GM19468 (cell line): ENCODE measurements around the gene IMMP2L.

Experiments
- ATAC-seq: cut with Tn5 transposase; IDR thresholded peaks from one replicate; pipeline ENCODE4 v1.9.1; 2021; ENCODE audit warnings: mild to moderate bottlenecking, moderate library complexity, moderate number of reproducible peaks; ENCODE audit not compliant: unreplicated experiment; ENCODE audit errors: extremely low read depth

Gene IMMP2L

GRCh38 chr7:111238886-111239285 lies 323.4 kb downstream of the IMMP2L start:
- no peak for ATAC-seq

DNA sequence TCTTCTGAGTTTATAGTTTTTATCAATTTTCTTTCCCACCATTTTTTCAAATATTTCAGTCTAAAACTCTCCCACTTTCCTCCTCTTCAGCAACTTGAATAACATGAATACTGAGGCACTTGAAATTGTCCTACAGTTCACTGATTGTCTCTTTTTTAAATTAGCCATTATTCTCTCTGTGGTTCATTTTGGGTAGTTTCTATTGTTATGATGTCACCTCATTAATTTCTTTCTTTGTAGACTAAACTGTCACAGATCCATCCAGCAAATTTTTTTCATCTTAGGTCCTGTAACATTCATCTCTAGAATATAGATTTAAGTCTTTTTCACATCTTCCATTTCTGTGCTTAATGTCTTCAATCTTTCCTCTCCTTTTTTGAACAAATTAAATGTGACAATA lies 326.6 kb downstream of the IMMP2L start:
- ATAC-seq, result no peak

DNA sequence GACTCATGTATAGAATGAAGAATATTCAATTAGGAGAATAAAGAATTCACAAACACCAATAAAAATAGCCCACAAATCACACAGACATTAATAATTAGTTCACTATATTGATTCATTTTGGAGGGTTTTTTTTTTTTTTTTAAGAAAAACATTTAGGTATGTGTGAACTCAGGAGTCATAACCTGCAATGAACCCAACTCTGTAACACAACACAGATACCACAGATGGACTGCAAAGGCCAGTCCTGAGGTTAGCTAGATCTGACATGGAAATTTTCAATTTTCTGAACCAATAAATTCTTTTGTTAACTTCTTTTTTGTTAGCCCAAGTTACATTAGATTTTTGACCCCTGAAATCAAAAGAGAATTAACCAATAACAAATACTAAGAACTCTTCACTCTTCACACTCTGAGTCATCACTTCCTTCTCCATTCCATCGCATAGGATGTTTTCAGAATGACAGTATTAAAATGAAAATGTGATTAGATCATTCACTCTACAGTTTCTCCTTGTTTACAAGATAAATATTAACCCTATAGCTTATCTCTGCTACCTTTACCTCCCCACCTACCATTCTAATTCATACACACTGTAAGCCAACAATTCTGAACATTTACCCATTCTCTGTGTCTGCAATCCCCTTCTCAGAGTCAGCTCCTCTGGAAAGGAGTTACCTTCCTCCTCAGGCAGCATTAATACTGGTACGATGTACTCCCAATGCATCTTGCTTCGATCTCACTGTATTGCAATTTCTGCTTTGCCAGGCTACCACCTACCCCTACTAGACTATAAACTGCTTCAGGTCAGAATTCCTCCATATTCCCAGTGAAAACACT lies 329.8 kb downstream of the IMMP2L start:
- peak; percentile 77 for ATAC-seq

DNA sequence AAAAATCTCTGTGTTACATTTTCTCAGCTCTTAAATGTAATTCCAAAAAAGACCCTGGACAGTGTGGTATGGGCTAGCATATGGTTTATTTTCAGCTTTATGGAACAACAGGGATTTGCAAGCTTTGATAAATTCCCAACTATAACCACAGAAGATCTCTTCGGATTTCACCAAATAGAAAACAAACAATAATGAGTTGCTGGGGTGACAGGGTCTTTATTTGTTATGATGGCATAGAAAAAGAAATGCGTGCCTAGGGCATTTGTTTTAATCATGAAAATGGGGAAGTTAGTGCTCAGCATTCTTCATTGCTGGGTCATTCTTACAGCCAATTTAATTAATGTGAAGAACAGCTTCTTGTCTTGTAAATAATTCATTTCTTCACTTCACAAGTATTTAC lies 332.4 kb downstream of the IMMP2L start:
- ATAC-seq, result no peak

GRCh38 chr7:111229181-111229740 lies 333.0 kb downstream of the IMMP2L start:
- no peak for ATAC-seq

DNA sequence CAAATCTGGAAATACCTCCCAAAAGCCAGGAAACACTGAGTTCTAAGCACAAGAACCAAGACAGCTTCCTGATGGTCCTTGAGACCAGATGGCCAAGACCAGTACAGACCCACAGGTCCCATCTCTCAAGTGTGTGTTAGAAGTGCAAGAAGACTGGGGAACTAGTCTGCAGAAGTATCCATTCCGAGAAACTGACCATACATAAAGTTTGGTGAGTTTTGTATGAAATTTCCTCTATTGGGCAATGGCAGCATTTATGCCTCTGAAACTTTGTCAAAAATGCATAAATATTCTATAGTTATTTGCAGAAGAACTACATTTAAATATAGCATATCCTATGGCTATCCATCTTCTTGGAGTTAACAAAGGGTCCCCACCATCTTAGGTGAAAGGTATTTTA lies 333.9 kb downstream of the IMMP2L start:
- no peak for ATAC-seq

- ATAC-seq, result no peak
These were observed 335.5 kb downstream of the IMMP2L start for GRCh38 chr7:111226800-111227199.

- ATAC-seq, result no peak
These were observed 337.7 kb downstream of the IMMP2L start for GRCh38 chr7:111224354-111225231.

DNA sequence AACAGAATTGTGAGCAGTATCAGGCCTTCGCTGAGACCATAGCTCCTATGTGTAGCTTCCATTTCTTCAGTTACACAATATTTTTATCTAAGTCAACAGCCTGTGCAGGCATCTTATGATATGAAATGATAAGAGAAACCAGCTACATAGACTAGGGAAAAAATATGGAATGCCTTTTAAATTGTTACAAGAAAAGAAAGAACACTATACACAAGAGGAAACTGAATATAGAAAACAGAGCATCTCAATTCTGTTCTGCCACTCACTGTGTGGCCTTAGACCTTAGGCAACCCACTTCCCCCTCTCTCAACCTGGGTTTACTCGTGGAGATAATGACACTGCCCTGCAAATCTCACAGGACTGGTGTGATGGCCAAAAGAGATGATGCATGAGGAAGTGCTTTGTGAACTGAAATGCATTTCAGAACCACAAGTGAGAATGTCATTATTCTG lies 338.5 kb downstream of the IMMP2L start:
- no peak for ATAC-seq

GRCh38 chr7:111215550-111215949 lies 346.7 kb downstream of the IMMP2L start:
- ATAC-seq, result no peak

DNA sequence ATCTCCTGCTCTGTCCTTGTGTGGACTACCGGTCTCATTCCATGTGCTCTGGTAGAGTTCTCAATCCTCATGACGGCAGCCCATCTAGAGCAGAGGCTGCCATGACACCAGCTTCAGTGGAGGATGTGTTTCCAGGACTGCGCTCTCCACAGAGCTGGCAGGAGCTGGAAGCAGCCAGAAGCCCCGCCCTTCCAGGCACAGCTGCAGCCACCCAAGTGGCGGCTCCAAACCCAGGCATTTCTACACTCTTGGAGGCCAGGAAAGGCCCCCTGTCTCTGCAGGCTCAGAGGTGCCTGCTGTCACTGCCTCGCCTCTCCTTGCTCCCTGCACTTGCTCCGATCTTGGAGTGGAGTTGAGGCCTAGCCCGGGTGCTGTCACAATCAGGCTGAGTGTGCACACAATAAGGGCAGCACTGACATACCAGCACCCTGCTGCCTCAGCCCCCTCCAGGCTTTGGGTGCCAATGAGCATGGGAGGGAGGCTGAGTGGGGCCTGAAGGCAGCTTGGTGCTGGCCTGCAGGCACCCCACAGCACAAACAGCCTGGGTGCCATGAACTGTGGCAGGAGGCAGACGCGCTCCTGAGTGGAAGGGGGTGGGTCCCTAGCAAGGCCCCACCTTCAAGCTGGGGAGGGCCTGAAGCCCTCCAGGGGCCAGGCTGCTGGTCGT lies 349.3 kb downstream of the IMMP2L start:
- no peak for ATAC-seq

GRCh38 chr7:111210996-111211395 lies 351.3 kb downstream of the IMMP2L start:
- ATAC-seq, result no peak

DNA sequence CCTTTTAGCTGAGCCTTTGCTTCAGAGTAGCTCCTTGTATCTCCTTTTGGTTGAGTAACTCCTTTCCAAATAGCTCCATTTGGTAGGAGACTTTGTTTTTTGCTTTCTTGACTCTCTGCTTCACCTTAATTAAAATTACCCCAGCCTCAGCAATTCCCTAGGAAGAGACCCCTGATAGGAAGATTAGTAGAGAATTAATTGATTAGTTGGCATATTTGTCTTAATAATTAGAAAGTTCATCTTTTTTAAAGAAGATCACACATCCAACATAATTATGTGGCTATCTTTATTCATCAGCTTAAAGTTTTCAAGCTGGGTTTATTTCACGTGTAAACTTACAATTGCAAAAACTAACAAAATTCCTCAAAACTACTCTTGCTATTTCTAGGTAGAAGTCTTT lies 352.2 kb downstream of the IMMP2L start:
- ATAC-seq, result no peak

DNA sequence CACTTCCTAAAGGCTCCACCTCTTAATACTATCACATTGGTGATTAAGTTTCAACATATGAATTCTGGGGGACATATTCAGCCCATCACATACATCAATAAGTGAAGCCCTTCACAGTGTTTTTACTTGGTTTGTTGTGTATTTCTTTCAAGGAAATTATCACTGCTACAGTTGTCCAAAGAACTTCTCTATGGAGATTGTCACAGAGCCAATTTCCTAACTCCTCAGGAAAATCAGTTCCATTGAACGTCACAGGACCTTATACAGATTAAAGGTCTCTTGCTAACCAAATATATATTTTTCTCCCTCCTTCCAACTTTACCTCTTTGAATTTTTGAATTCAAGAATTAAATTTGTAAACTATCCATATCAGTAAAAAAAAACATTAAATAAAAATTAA lies 357.0 kb downstream of the IMMP2L start:
- no peak for ATAC-seq

DNA sequence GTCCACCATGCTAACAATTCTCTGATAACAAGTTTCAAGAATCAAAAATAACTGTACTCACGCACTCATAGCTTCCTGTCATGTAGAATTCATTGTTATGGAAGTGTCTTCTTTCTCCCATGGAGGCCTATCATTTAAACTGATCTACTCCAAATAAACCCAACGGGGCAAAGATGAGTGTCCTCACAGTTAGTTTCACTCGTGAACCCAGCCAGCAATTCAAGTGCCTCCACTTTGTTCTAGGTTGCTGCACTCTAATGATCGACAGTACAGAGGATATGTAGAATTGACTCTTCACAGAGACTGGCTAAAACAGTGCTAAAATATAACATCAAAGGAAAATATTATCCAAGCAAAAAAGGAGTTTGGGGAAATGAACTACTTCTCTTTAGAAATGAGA lies 360.0 kb downstream of the IMMP2L start:
- no peak for ATAC-seq

DNA sequence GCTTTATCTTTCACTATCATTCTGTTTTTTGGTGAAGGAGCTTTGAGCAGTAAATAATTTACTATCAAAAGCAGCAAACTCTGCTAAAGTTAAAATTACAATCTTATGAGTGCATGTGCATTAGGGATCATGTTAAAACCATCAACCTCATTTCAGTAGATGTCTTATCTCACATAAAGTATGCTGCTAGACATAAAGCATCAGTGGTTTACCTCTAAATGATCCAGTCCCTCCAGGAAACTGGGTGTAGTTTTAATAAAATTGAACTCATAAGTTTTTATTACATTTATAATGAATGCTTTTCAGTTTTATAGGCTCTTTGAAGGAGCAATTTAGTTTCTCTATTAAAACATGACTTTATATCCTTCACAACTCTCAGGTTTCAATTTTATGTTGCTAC lies 362.6 kb downstream of the IMMP2L start:
- no peak for ATAC-seq

GRCh38 chr7:111198255-111198654 lies 364.0 kb downstream of the IMMP2L start:
- no peak for ATAC-seq

DNA sequence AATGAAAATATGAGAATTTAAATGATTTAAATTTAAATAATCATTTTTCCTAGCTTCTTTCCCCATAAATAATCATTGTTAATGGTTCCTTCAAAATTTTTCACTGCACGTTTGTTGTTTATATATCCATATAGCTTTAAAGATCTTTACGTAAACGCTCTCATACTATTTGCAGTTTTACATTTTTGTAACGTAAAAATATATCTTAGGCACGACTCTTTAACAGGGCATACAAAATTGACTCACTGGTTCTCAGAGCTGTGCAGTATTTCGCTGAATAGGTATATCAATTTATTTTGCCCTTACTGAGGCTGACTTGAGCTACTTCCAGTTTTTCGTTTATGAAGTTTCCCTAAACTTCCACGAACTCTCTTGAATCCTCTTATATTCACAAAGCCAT lies 365.6 kb downstream of the IMMP2L start:
- no peak for ATAC-seq

DNA sequence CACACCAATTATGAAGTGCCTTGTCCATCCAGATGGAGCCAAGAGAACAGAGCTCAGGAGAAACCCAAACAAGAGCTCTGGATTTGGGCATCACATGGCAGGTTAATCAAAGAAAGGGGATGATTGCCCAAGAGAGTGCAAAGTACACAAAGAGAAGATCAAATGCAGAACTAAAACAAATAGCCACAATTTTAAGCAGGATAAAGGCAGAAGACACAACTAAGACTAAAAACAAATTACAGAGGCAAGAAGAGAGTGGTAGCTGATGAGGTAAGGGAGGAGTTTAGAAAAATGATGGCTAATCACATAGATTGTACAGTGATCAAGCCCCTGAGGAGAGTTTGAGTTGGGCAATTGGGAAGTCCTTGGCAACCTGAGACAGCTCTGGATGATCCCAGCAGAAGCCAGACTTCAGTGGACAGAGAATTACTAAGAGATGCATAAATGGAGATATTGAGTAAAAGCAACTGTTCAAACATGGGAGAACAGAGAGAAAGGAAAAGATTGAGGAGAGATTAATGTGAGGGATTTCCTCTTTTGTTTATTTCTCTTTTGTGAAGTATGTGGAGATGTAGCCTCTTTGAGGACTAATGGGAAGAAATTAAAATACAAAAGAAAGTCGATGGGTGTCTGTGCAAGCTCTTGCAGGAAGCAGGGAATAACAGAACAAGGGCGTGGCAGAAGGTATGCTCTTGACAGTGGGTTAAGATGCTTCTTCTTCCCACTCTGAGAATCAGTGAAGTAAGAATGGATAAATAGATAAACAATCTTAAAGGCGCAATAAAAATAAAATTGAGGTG lies 369.5 kb downstream of the IMMP2L start:
- no peak for ATAC-seq

DNA sequence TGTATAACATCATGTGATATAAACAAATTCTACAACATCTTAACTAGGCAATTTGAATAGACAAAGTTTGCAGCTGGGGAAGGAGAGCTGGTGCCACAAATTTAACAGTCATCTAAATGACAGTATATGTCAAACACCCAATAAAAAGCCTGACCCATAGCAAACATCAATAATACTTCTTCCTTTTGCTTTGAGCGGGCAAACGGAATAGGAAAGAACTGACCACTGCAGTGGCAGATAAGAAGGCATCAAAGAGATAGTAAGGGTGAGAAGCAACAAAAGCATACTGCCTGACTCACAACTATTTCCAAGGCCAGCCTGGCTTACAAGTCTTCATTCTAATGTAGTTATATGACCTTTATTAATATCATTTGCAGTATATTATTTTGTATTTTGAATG lies 371.5 kb downstream of the IMMP2L start:
- ATAC-seq, result no peak
